Measurements from ENCODE around the gene PTPRE.

DNA sequence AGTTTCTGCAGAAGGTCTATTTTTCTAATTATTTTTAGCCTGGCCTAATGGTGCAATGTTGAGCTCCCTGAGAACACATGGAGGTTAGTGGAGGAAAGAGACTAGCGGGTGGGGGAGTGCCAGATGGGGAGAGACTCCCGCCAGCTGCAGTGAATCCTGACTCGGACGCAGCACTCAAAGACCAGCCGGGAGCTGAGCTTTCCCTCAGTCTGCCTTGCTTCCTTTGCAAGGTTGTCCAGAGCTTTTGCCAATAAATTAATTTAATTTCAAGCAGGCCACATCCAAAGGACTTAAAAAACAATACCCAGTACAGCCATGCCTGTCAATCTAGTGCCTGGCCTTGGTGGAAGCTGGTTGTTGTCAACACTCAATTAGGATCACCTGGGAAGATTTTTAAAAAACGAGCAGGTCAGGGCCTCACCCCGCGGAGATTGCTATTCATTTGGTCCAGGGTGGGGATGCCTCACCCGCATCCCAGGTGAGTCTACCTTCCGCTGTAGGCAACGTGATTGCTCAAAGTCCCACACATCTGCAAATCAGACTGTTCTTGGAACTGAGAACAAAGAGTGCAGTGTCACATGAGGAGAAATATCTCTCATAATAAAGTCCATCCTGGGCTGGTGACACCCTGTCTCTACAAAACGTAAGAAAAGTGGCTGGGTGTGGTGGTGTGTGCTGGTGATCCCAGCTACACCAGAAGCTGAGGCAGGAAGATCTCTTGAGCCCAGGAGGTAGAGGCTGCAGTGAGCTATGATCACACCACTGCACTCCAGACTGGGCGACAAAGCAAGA, 18.2 kb upstream of the PTPRE start:
- TF ChIP-seq, protein P1, sequence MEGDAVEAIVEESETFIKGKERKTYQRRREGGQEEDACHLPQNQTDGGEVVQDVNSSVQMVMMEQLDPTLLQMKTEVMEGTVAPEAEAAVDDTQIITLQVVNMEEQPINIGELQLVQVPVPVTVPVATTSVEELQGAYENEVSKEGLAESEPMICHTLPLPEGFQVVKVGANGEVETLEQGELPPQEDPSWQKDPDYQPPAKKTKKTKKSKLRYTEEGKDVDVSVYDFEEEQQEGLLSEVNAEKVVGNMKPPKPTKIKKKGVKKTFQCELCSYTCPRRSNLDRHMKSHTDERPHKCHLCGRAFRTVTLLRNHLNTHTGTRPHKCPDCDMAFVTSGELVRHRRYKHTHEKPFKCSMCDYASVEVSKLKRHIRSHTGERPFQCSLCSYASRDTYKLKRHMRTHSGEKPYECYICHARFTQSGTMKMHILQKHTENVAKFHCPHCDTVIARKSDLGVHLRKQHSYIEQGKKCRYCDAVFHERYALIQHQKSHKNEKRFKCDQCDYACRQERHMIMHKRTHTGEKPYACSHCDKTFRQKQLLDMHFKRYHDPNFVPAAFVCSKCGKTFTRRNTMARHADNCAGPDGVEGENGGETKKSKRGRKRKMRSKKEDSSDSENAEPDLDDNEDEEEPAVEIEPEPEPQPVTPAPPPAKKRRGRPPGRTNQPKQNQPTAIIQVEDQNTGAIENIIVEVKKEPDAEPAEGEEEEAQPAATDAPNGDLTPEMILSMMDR (IDR thresholded peaks at IDR 0.05): no peak
- TF ChIP-seq POLR2A (IDR thresholded peaks at IDR 0.05): no peak
- TF ChIP-seq POLR2AphosphoS5 (IDR thresholded peaks at IDR 0.05): no peak

Measured in upper lobe of left lung (tissue), 4 donors.